H9 (cell line): Measurements from ENCODE around the gene PI3. TPM values are rescaled to one million over a fixed set of nuclear protein-coding genes. Genes with fewer than 3 reads are reported as not detected.

Source experiments
- DNase-seq: peaks from one replicate; pipeline ENCODE4 v3.0.0-alpha.2; 2017
- H2AFZ ChIP-seq: one replicate; pipeline ENCODE4 v1.6.1; 2013; ENCODE audit warnings: mild to moderate bottlenecking, low read length, control low read depth, moderate library complexity
- H2AK5ac ChIP-seq: 2 replicates; pipeline ENCODE4 v1.6.1; 2013; ENCODE audit warnings: low read length, control low read depth, mixed read lengths; ENCODE audit not compliant: insufficient read length
- H2BK120ac ChIP-seq: one replicate; pipeline ENCODE4 v1.6.1; 2013; ENCODE audit warnings: low read depth, mild to moderate bottlenecking, low read length, control low read depth, inconsistent platforms; ENCODE audit not compliant: poor library complexity, severe bottlenecking
- H2BK12ac ChIP-seq: 2 replicates; pipeline ENCODE4 v1.6.1; 2013; ENCODE audit warnings: low read length, control low read depth, mixed read lengths, low read depth; ENCODE audit not compliant: insufficient read length
- H2BK15ac ChIP-seq: 2 replicates; pipeline ENCODE4 v1.6.1; 2013; ENCODE audit warnings: low read depth, low read length, control low read depth
- H2BK20ac ChIP-seq: one replicate; pipeline ENCODE4 v1.6.1; 2013; ENCODE audit warnings: low read depth, mild to moderate bottlenecking, low read length, control low read depth, inconsistent platforms; ENCODE audit not compliant: poor library complexity, severe bottlenecking
- H2BK5ac ChIP-seq: 2 replicates; pipeline ENCODE4 v1.6.1; 2013; ENCODE audit warnings: low read length, control low read depth, mixed read lengths; ENCODE audit not compliant: insufficient read length
- H3K14ac ChIP-seq: 2 replicates; pipeline ENCODE4 v1.6.1; 2013; ENCODE audit warnings: low read length, control low read depth; ENCODE audit not compliant: insufficient read depth
- H3K18ac ChIP-seq: 2 replicates; pipeline ENCODE4 v1.6.1; 2013; ENCODE audit warnings: low read depth, mild to moderate bottlenecking, mixed read lengths, low read length, control low read depth; ENCODE audit not compliant: insufficient read length
- H3K23ac ChIP-seq: 2 replicates; pipeline ENCODE4 v1.6.1; 2013; ENCODE audit warnings: low read length, control low read depth, mixed read lengths, low read depth; ENCODE audit not compliant: insufficient read length
- H3K23me2 ChIP-seq: 2 replicates; pipeline ENCODE4 v1.6.1; 2013; ENCODE audit warnings: low read depth, mild to moderate bottlenecking, mixed read lengths, low read length, control low read depth; ENCODE audit not compliant: insufficient read length, poor library complexity, severe bottlenecking
- H3K27ac ChIP-seq: 2 replicates; pipeline ENCODE4 v1.5.1; 2013; ENCODE audit warnings: low read length, control low read depth, mixed read lengths, low read depth; ENCODE audit not compliant: insufficient read length
- H3K27me3 ChIP-seq: 2 replicates; pipeline ENCODE4 v1.6.1; 2013; ENCODE audit warnings: low read length, control low read depth, inconsistent platforms; ENCODE audit not compliant: insufficient read depth
- H3K4ac ChIP-seq: 2 replicates; pipeline ENCODE4 v1.6.1; 2013; ENCODE audit warnings: low read depth, mild to moderate bottlenecking, control low read depth, inconsistent platforms, low read length, moderate library complexity
- H3K4me1 ChIP-seq: 2 replicates; pipeline ENCODE4 v1.6.1; 2013; ENCODE audit warnings: low read length, control low read depth, inconsistent platforms; ENCODE audit not compliant: insufficient read depth
- H3K4me2 ChIP-seq: 2 replicates; pipeline ENCODE4 v1.6.1; 2013; ENCODE audit warnings: low read length, control low read depth, mixed read lengths; ENCODE audit not compliant: insufficient read length, insufficient read depth
- H3K56ac ChIP-seq: 2 replicates; pipeline ENCODE4 v1.6.1; 2013; ENCODE audit warnings: low read depth, mild to moderate bottlenecking, mixed read lengths, low read length, control low read depth; ENCODE audit not compliant: insufficient read length
- H3K79me1 ChIP-seq: 2 replicates; pipeline ENCODE4 v1.6.1; 2013; ENCODE audit warnings: low read depth, mild to moderate bottlenecking, moderate library complexity, low read length, control low read depth, inconsistent platforms; ENCODE audit not compliant: insufficient read depth, poor library complexity, severe bottlenecking
- H3K79me2 ChIP-seq: 2 replicates; pipeline ENCODE4 v1.6.1; 2013; ENCODE audit warnings: low read length, control low read depth, inconsistent platforms; ENCODE audit not compliant: insufficient read depth
- H3K9ac ChIP-seq: 2 replicates; pipeline ENCODE4 v1.6.1; 2013; ENCODE audit warnings: low read length, control low read depth, mixed read lengths; ENCODE audit not compliant: insufficient read length; ENCODE audit errors: extremely low read depth
- H3K9me3 ChIP-seq: one replicate; pipeline ENCODE4 v1.6.1; 2013; ENCODE audit warnings: low read depth, low read length, inconsistent platforms; ENCODE audit not compliant: control insufficient read depth
- H3T11ph ChIP-seq: one replicate; pipeline ENCODE4 v1.6.1; 2013; ENCODE audit warnings: mild to moderate bottlenecking, low read length, control low read depth, inconsistent platforms
- H4K20me1 ChIP-seq: one replicate; pipeline ENCODE4 v1.6.1; 2013; ENCODE audit not compliant: control insufficient read depth, insufficient read length, insufficient read depth
- H4K5ac ChIP-seq: 2 replicates; pipeline ENCODE4 v1.6.1; 2013; ENCODE audit warnings: low read depth, mild to moderate bottlenecking, mixed read lengths, low read length, control low read depth; ENCODE audit not compliant: insufficient read length
- H4K8ac ChIP-seq: replicated peaks from 2 replicates; pipeline ENCODE4 v1.6.1; 2013; ENCODE audit warnings: low read length, control low read depth, mixed read lengths, low read depth; ENCODE audit not compliant: insufficient read length
- H4K91ac ChIP-seq: 2 replicates; pipeline ENCODE4 v1.6.1; 2013; ENCODE audit warnings: low read depth, mild to moderate bottlenecking, moderate library complexity, mixed read lengths, low read length, control low read depth; ENCODE audit not compliant: insufficient read length
- H3K27ac Mint-ChIP-seq, 3 experiments: 2 replicates in 2 of 3; 3 replicates in 1 of 3; pipeline ENCODE4 v1.8.0; 2020 to 2021; ENCODE audit warnings: mixed read lengths in 3 of 3, mild to moderate bottlenecking in 1 of 3, moderate library complexity in 1 of 3
- H3K27me3 Mint-ChIP-seq: 2 replicates; pipeline ENCODE4 v1.8.0; 2021; ENCODE audit warnings: low read depth, mild to moderate bottlenecking, moderate library complexity, mixed read lengths
- H3K36me3 Mint-ChIP-seq, 3 experiments: 2 replicates in 2 of 3; 3 replicates in 1 of 3; pipeline ENCODE4 v1.8.0; 2020 to 2021; ENCODE audit warnings: low read depth in 3 of 3, mixed read lengths in 3 of 3; ENCODE audit not compliant: insufficient read depth in 1 of 3
- H3K4me1 Mint-ChIP-seq, 2 experiments: 2 replicates each; pipeline ENCODE4 v1.8.0; 2020; ENCODE audit warnings: mixed read lengths in 2 of 2
- H3K4me3 Mint-ChIP-seq, 2 experiments: 2 replicates in 1 of 2; 3 replicates in 1 of 2; pipeline ENCODE4 v1.8.0; 2020 to 2021; ENCODE audit warnings: mild to moderate bottlenecking in 2 of 2, mixed read lengths in 2 of 2, moderate library complexity in 1 of 2
- H3K9me3 Mint-ChIP-seq, 2 experiments: 2 replicates in 1 of 2; 3 replicates in 1 of 2; pipeline ENCODE4 v1.8.0; 2020; ENCODE audit warnings: mild to moderate bottlenecking in 2 of 2, mixed read lengths in 2 of 2, moderate library complexity in 1 of 2
- WGBS: extraction: QIAGEN DNeasy Blood & Tissue Kit; methylation state at CpG from one replicate; pipeline ENCODE4 v1.1.7; 2013; ENCODE audit warnings: missing lambda C conversion rate, low lambda C conversion rate, mixed read lengths; ENCODE audit not compliant: insufficient read length; ENCODE audit errors: extremely low coverage; 5-methylcytosine and 5-hydroxymethylcytosine counted together
- total RNA-seq: library from RNA; stranded (reverse); gene quantifications from 2 replicates; pipeline ENCODE4 v1.2.1, GENCODE V29; 2021
- TF ChIP-seq, protein P1 (sequence below): fragments of 200-600 bp; sonication (generic); conservative IDR thresholded peaks from 3 replicates; pipeline ENCODE4 v1.8.0; 2021; ENCODE audit warnings: antibody characterized with exemption, mild to moderate bottlenecking

The PI3 gene
- total RNA-seq, 1 experiment from 2014 or later, result not detected

- H2BK20ac ChIP-seq, result no peak overlapping the region
- H2AK5ac ChIP-seq, result no peak overlapping the region
- DNase-seq, result no peak
- Mint-ChIP-seq H3K36me3 (no peaks in the 10 kb centered on the region; a peak in 1 of 7 replicates), H3K4me3 (no peak overlapping the region), H3K9me3 (peaks cover 4 to 14% of the 10 kb centered on the region in 2 experiments), H3K27me3 (peaks cover 19% of the 10 kb centered on the region), H3K4me1 (no peaks in the 10 kb centered on the region), H3K27ac (no peak overlapping the region)
- no peak overlapping the region for H3K4ac ChIP-seq
- no peaks in the 10 kb centered on the region for H3K9me3 ChIP-seq
- no peak overlapping the region for H4K91ac ChIP-seq
- H3K56ac ChIP-seq, result no peak overlapping the region
- no peak overlapping the region for H2BK5ac ChIP-seq
- no peaks in the 10 kb centered on the region for H3K27me3 ChIP-seq
- no peak overlapping the region for H3K4me2 ChIP-seq
- H2AFZ ChIP-seq, result no peak overlapping the region
- no peak overlapping the region for H2BK15ac ChIP-seq
- H3K79me1 ChIP-seq, result no peaks in the 10 kb centered on the region
- no peaks in the 10 kb centered on the region for H3K79me2 ChIP-seq
- TF ChIP-seq, protein P1, sequence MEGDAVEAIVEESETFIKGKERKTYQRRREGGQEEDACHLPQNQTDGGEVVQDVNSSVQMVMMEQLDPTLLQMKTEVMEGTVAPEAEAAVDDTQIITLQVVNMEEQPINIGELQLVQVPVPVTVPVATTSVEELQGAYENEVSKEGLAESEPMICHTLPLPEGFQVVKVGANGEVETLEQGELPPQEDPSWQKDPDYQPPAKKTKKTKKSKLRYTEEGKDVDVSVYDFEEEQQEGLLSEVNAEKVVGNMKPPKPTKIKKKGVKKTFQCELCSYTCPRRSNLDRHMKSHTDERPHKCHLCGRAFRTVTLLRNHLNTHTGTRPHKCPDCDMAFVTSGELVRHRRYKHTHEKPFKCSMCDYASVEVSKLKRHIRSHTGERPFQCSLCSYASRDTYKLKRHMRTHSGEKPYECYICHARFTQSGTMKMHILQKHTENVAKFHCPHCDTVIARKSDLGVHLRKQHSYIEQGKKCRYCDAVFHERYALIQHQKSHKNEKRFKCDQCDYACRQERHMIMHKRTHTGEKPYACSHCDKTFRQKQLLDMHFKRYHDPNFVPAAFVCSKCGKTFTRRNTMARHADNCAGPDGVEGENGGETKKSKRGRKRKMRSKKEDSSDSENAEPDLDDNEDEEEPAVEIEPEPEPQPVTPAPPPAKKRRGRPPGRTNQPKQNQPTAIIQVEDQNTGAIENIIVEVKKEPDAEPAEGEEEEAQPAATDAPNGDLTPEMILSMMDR, result no peak
- no peak overlapping the region for H2BK12ac ChIP-seq
- H3K23ac ChIP-seq, result no peak overlapping the region
- no peak overlapping the region for H3K9ac ChIP-seq
- H3T11ph ChIP-seq, result no peak overlapping the region
- H3K4me1 ChIP-seq, result no peaks in the 10 kb centered on the region
- no peak overlapping the region for H4K5ac ChIP-seq
- H4K20me1 ChIP-seq, result no peaks in the 10 kb centered on the region
- H3K14ac ChIP-seq, result no peak overlapping the region
- WGBS, result no CpG with 5 or more reads among the region's 3 CpGs
- H3K18ac ChIP-seq, result no peak overlapping the region
- no peak overlapping the region for H3K27ac ChIP-seq
- H4K8ac ChIP-seq, result no peak overlapping the region
- no peaks in the 10 kb centered on the region for H3K23me2 ChIP-seq
- H2BK120ac ChIP-seq, result no peak overlapping the region
Observed at GRCh38 chr20:45153147-45153546, 21.6 kb upstream of the PI3 start.
